Esophagus squamous epithelium (tissue), 4 donors: ENCODE measurements around the gene TRAF7.

Experiments
- CTCF ChIP-seq, 6 experiments: fragments of 450-650 bp in 4 of 6; fragments of 200-600 bp in 2 of 6; sonication (generic) in 2 of 6; IDR thresholded peaks; one replicate each; pipeline ENCODE4 v1.5.1; 2016 to 2019; ENCODE audit warnings: antibody characterized with exemption in 6 of 6, mild to moderate bottlenecking in 4 of 6, moderate library complexity in 4 of 6
- POLR2A ChIP-seq, 4 donors: fragments of 450-650 bp; IDR thresholded peaks; one replicate each; pipeline ENCODE4 v1.6.1; 2017; ENCODE audit warnings: antibody characterized with exemption in 4 of 4, mild to moderate bottlenecking in 4 of 4, moderate library complexity in 3 of 4

DNA sequence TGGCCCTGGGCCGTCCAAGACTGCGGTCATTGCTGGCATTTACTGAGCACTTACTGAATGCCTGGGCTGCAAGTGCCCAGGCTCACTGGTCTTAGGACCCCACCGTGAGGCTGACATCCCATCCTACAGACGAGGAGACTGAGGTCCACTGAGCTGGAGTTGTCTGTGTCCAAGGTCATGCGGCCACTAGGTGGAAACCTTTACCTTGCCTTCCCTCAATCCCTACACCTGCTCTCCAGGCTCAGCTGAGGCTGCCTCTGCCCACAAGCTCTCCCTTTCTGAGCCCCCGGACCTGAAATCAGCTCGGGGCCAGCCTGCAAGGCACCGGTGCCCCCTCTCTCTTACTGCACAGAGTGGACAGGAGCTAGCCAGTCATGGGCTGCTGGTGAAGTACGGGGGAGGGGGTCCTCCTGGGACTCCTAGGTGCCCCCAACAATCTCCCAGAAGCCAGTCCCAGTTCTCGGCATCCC, 39.3 kb downstream of the TRAF7 start:
- TF ChIP-seq CTCF (IDR thresholded peaks at IDR 0.05) = peak; percentile 41 to 65 (median 48)
- no peak for TF ChIP-seq POLR2A (IDR thresholded peaks at IDR 0.05)
